OCI-LY3 (cell line): ENCODE results near the gene SPTAN1.
"Not testable (repeated sequence)": the region's sequence is repeated elsewhere in the genome, so short reads cannot be mapped to it uniquely, and the experiment has no call there.

ENCODE experiments used
- EZH2phosphoT487 ChIP-seq: fragments of 200-600 bp; shearing (Covaris generic); IDR thresholded peaks from 2 replicates; pipeline ENCODE4 v1.6.1; 2018; ENCODE audit warnings: antibody characterized with exemption, mixed run types, low read depth
- TF ChIP-seq, protein P1 (sequence below): fragments of 200-600, 300-600 bp; sonication (generic); IDR thresholded peaks from 2 replicates; pipeline ENCODE4 v1.5.1; 2014; ENCODE audit warnings: antibody characterized with exemption, low read length, low read depth

DNA sequence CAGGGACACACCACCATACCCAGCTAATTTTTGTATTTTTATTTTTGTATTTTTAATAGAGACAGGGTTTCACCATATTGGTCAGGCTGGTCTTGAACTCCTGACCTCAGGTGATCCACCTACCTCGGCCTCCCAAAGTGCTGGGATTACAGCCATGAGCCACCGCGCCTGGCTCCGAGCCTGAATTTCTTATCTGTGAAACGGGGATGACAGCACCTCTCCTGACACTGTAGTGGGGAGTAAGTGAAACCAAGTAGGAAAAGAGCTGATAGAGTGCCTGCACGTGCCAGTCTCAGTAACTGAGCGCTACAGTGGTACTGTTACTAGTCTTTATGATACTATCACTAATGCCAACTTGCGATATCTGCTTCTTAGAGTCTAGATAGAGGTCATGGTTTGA lies 32.8 kb downstream of the SPTAN1 start:
- TF ChIP-seq, protein P1, sequence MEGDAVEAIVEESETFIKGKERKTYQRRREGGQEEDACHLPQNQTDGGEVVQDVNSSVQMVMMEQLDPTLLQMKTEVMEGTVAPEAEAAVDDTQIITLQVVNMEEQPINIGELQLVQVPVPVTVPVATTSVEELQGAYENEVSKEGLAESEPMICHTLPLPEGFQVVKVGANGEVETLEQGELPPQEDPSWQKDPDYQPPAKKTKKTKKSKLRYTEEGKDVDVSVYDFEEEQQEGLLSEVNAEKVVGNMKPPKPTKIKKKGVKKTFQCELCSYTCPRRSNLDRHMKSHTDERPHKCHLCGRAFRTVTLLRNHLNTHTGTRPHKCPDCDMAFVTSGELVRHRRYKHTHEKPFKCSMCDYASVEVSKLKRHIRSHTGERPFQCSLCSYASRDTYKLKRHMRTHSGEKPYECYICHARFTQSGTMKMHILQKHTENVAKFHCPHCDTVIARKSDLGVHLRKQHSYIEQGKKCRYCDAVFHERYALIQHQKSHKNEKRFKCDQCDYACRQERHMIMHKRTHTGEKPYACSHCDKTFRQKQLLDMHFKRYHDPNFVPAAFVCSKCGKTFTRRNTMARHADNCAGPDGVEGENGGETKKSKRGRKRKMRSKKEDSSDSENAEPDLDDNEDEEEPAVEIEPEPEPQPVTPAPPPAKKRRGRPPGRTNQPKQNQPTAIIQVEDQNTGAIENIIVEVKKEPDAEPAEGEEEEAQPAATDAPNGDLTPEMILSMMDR, result not testable (repeated sequence)
- not testable (repeated sequence) for TF ChIP-seq EZH2phosphoT487
